Measurements from ENCODE around the gene PPIB.
"Not testable (repeated sequence)": the region's sequence is repeated elsewhere in the genome, so short reads cannot be mapped to it uniquely, and the experiment has no call there.

Gene PPIB

GRCh38 chr15:64141798-64142512, 20.9 kb downstream of the PPIB start:
- DNase-seq (ENCODE audit: low read depth in 2 of 2), result no peak

- no peak for DNase-seq (ENCODE audit: low read depth in 2 of 2)
Observed at GRCh38 chr15:64138331-64138941, 24.4 kb downstream of the PPIB start.

- no peak for DNase-seq (ENCODE audit: low read depth in 2 of 2)
Observed at GRCh38 chr15:64137226-64137833, 25.5 kb downstream of the PPIB start.

DNA sequence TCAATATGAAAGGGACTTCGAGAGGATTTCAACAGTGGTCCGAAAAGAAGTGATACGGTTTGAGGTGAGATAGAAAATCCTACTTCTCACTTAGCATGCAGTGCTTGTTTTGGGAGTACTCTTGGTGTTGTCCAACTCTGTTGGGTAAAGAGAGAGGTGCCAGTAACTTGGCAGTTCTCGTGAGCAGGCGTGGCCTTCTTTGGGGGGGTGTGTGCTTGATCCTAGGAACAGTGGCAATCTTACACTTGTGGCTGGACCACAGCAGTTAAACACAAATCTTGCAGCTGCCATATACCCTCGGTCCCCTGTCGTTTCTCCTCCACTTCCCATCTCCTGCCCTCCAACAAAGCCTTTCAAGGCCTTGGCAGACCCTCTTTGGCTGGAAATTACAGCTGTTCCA, 26.5 kb downstream of the PPIB start:
- no peak for DNase-seq (ENCODE audit: low read depth in 2 of 2)

DNA sequence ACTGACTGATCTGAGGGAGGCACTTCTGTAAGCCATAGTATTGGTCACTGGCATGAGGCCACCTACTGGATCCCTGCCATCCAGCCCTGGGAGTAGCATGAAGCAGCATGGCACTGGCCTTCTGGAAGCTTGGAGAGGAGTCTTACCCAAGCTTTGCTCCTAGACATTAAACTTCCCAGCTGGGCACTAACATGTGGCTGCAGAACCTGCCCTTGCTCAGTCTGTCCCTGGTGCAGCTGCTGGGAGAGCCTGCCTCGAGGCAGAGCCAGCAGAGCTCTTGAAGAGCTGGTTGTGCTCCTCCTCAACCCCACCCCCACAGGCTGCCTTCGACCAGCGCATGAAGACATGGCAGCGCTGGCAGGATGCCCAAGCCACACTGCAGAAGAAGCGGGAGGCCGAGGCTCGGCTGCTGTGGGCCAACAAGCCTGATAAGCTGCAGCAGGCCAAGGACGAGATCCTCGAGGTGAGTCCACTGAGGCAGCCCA, 28.4 kb downstream of the PPIB start:
- DNase-seq (ENCODE audit: low read depth in 2 of 2), result no peak

DNA sequence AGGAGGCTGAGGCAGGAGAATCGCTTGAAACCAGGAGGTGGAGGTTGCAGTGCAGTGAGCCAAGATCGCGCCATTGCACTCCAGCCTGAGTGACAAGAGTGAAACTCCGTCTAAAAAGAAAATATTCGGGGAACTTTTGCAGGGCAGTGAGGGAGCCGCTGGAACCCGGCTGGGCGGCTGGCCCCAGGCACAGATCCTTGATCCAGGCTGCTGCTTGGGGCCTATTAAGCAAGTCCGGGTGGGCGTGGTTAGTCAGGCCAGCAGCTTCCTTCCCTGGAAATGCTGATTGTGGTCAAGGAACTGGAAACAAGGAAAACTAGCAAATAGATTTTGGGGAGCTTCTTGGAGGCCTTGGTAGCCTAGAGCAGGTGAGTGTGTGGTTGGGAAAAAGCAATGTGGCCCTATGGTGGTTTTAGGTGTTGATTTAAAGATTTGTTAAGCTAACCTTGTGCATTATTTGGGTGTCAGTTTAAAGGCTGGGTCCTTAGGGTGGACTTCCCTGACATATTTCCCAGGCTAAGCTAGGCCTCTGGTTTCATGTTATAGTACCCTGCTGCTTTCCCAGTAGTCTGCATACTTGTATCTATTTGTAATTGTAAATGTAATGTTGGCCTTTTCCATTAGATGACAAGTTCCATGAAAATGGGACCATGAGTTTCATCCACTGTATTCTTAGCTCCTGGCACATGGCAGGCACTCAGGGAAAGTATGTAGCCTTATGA, 29.0 kb downstream of the PPIB start:
- no peak for DNase-seq (ENCODE audit: low read depth in 2 of 2)

- no peak for DNase-seq (ENCODE audit: low read depth in 2 of 2)
Observed at GRCh38 chr15:64132217-64132616, 30.6 kb downstream of the PPIB start.

DNA sequence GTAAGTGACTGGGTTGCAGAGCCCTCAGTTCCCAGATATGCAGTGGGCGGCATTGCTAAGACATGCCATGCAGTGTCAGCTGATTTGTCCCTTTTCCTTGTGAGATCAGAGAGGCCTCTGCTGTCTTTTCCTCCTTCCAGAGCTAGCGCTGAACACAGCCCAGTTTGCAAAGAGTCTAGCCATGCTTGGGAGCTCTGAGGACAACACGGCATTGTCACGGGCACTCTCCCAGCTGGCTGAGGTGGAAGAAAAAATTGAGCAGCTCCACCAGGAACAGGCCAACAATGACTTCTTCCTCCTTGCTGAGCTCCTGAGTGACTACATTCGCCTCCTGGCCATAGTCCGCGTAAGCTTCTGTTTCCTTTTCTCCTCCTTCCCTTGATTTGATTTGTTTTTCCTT, 31.3 kb downstream of the PPIB start:
- no peak for DNase-seq (ENCODE audit: low read depth in 2 of 2)

DNA sequence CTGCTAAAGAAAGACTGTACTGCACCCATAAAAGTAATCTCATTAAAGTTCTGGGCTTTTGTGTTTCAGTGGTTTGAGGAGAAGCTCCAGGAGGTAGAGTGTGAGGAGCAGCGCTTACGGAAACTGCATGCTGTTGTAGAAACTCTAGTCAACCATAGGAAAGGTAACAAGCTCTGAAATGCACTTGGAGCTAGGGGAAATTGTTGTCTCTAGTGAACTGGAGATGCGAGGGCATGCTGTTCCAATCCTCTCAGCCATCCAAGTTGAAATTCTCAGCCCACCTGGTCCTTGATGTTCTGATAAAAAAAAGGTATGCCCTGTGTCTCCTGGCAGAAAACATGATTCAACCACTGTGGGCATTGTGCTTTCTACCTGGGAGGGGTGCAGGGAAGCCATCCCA, 32.7 kb downstream of the PPIB start:
- no peak for DNase-seq (ENCODE audit: low read depth in 2 of 2)

DNA sequence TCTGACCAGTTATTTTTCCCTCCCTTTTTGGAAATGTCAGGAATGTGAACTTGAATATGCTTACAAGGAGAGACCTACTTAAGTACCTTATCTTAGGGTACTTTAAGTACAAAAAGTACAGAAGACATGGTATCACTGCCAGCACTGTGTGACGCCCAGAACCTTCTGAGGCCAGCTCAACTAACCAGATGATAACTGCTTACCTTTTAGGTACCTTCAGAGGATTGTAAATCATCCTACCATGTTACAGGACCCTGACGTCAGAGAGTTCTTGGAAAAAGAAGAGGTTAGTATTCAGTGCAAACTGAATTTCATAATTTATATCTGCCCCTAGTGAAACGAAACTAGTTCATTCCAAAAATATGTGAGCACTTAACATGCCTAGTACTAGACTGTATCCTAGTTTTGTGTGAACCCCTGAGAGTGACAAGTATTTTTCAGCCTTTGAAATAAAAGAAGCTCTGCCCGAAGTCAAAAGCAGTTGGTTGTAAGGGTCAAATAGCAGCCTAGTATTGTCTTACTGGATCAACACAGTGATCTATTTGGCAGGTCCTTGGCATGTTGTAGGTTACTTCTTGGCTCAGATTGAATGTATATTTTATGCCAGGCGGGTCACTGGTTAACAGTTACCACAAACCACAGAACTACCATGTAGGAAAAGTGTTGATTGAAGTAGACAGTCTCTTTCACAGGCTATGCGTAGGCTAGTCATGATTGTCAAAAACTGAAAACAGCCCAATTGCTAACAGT, 35.1 kb downstream of the PPIB start:
- DNase-seq (ENCODE audit: low read depth in 2 of 2), result no peak

DNA sequence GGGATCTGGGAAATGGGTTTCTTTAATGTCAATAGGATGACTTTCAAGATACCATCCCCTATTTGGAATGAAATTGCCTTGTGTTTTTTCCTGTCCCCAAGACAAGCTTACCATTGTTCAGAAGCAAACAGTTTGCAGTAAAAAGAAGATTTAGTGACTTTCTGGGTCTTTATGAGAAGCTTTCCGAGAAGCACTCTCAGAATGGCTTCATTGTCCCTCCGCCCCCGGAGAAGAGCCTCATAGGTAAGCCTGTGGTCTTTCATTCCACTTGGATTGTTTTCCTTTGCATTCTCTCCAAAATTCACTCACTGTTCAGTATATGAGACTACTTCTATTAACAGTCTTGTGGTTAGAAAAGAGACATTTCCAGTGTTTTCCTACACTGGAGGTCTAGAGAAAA, 36.8 kb downstream of the PPIB start:
- no peak for DNase-seq (ENCODE audit: low read depth in 2 of 2)

DNA sequence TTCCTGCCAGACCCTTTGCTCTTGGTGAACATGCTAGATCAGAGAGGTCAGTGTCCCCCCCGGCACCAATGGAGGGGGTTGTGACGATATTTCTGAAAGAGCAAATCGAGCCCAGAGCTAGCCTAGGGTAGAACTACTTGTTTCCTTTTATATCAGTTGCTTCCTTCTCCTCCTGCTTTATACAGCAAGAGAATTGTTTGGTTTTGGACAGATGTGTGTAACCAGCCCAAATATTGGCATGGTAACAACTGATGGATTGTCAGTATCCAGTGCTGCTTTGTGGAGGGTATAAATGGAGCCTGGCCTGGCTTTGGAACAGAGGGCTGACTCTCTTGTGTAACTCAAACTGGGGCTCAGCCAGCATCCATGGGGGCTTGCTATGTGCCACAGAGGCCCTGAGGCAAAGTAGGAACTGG, 39.9 kb downstream of the PPIB start:
- no peak for DNase-seq (ENCODE audit: low read depth in 2 of 2)

DNA sequence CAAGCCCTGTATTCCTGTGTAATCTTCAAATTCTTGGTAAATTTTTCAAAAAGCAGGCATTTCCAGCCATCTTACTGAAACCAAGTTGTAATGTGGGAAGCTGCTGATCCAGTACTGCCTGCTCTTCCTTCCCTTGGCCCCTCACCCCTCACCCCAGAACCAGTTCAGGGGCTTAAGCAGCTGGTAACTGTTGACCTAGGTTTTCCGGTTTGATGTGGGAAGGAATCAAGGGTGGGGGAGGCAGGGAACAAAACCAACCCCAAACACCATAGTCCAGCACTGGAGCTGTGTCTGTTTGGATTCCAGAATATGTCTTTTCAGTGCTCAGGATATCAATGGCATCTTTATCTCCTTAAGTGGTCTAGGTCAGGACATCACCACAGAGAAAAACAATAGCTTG, 40.4 kb downstream of the PPIB start:
- DNase-seq (ENCODE audit: low read depth in 2 of 2), result no peak

DNA sequence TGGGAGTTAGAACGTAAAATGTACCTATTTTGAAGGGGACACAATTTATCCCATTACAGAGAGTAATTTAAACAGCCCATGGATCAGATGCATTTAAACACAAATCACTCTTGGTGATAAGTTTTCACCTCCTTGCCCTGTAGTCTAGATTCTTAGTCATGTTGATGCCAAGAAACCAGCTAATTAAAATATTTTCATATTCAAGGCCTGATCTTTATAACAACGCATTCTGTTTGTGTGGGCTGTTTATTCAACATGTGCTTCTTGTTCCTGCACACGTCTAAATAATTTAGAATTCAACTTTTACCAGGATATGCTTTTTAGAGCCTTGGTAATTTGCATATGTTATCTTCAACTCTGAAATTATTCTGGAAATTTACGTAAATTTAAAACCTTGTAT, 41.2 kb downstream of the PPIB start:
- DNase-seq (ENCODE audit: low read depth in 2 of 2), result no peak

GRCh38 chr15:64120322-64120721, 42.5 kb downstream of the PPIB start:
- not testable (repeated sequence) for DNase-seq (ENCODE audit: low read depth in 2 of 2)

- DNase-seq (ENCODE audit: low read depth in 2 of 2), result no peak
Observed at GRCh38 chr15:64117759-64118487, 44.9 kb downstream of the PPIB start.

DNA sequence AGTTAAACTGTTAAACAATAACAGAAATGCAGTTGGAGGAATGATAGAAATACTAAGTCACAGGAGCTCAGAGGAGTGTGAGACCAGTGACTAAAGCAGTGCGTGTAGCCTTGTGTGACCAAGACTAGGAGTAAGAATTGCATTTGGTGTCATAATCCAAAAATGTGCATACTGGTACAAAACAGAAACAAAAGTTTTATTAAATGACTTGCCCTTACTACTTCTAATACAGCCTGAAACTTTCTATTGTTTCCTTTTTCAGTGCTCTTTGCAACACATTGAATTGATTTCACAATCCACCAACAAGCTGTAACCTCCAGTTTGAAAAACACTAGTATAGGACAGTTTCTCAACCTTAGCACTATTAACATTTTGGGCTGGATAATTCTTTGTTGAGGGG, 49.9 kb downstream of the PPIB start:
- no peak for DNase-seq (ENCODE audit: low read depth in 2 of 2)

- DNase-seq (ENCODE audit: low read depth in 2 of 2), result no peak
Observed at GRCh38 chr15:64112073-64112772, 50.6 kb downstream of the PPIB start.

DNA sequence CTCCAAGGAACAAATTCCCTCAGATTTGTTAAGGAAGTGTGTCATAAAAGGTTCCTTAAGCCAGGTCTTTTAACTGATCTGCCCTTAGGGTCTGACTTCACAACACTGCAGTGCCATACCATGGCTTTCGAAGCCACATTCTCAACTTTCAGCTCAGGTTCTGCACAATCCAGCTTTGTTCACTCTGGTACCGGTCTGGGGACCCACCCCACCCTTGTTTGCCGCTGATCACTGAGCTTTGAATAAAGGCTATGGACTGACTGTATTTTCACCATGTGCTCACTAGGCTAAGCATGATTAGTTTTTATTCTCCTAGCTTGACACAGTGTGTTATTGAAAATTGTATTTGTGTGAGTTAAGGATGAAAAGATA, 51.2 kb downstream of the PPIB start:
- no peak for DNase-seq (ENCODE audit: low read depth in 2 of 2)

DNA sequence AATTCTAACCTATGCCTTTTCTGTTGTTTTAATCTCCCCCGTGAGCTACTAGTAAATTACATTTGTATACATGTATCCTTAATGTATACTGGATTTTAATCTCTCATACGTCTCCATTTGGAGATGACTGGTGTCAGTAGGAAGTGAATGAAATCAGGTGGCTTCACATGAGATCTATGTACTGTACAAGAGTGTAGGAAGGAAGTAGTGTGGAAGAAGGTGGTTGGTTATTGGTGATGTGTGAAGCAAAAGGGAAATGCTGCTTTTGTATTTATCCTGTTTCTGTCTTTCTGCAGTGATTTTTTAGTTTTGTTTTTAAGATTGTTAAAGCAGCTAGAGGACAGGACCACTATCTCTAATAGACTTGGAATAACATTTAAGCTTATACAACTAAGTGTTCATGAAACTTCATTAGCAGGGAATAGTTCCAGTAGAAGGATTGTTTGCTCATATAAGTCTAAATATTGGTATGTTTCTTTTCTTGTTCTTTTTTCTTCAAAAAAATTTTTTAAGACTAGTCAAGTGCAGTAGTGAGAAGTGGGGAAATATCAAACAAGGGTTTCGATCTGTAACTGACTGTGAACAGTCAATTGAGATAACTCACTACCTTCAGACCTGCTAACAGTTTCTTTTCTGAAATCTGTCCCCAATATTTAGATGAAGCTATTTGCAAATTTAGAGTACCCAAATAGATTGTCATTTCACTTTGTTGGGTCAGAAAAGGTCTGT, 51.7 kb downstream of the PPIB start:
- no peak for DNase-seq (ENCODE audit: low read depth in 2 of 2)
